Liver (tissue), 3 donors: ENCODE data around the gene GREM2.

Experiments used
- FOXA1 ChIP-seq: IDR thresholded peaks from 2 replicates; pipeline ENCODE4 v1.6.1; 2016; ENCODE audit warnings: antibody characterized with exemption
- GABPA ChIP-seq, 2 donors: IDR thresholded peaks in 1 of 2; conservative IDR thresholded peaks in 1 of 2; 2 replicates each; pipeline ENCODE4 v1.6.1; 2016; ENCODE audit warnings: antibody characterized with exemption in 2 of 2, mild to moderate bottlenecking in 1 of 2, moderate library complexity in 1 of 2
- HNF4A ChIP-seq, 2 donors: conservative IDR thresholded peaks; 2 replicates each; pipeline ENCODE4 v1.6.1; 2016; ENCODE audit warnings: antibody characterized with exemption in 2 of 2, mild to moderate bottlenecking in 2 of 2
- HNF4G ChIP-seq: IDR thresholded peaks from 2 replicates; pipeline ENCODE4 v1.6.1; 2016; ENCODE audit warnings: antibody characterized with exemption
- JUND ChIP-seq, 2 donors: IDR thresholded peaks; 2 replicates each; pipeline ENCODE4 v1.6.1; 2016; ENCODE audit warnings: antibody characterized with exemption in 2 of 2
- RAD21 ChIP-seq, 2 donors: IDR thresholded peaks; 2 replicates each; pipeline ENCODE4 v1.6.1; 2016; ENCODE audit warnings: antibody characterized with exemption in 2 of 2, mild to moderate bottlenecking in 2 of 2
- SP1 ChIP-seq: IDR thresholded peaks from 2 replicates; pipeline ENCODE4 v1.6.1; 2018; ENCODE audit warnings: antibody characterized with exemption, mild to moderate bottlenecking
- TAF1 ChIP-seq: conservative IDR thresholded peaks from 2 replicates; pipeline ENCODE4 v1.6.1; 2016; ENCODE audit warnings: antibody characterized with exemption, mild to moderate bottlenecking
- YY1 ChIP-seq: IDR thresholded peaks from 2 replicates; pipeline ENCODE4 v1.6.1; 2016; ENCODE audit warnings: antibody characterized with exemption, mild to moderate bottlenecking
- TF ChIP-seq, protein P1 (sequence below): IDR thresholded peaks from 2 replicates; pipeline ENCODE4 v1.6.1; 2016; ENCODE audit warnings: antibody characterized with exemption
- TF ChIP-seq, protein P2 (sequence below): IDR thresholded peaks from 2 replicates; pipeline ENCODE4 v1.6.1; 2016; ENCODE audit warnings: antibody characterized with exemption, mild to moderate bottlenecking
- TF ChIP-seq, protein P3 (sequence below): fragments of 150-350 bp; IDR thresholded peaks from 2 replicates; pipeline ENCODE4 v1.5.1; 2017; ENCODE audit warnings: improper control_type of control experiment, low read depth, low read length; ENCODE audit not compliant: missing input control
- TF ChIP-seq, protein P4 (sequence below): IDR thresholded peaks from 2 replicates; pipeline ENCODE4 v1.6.1; 2016; ENCODE audit warnings: antibody characterized with exemption
- TF ChIP-seq, protein P5 (sequence below): IDR thresholded peaks from 2 replicates; pipeline ENCODE4 v1.6.1; 2016; ENCODE audit warnings: antibody characterized with exemption
- donor health status: healthy.
- donor health status: healthy.

DNA sequence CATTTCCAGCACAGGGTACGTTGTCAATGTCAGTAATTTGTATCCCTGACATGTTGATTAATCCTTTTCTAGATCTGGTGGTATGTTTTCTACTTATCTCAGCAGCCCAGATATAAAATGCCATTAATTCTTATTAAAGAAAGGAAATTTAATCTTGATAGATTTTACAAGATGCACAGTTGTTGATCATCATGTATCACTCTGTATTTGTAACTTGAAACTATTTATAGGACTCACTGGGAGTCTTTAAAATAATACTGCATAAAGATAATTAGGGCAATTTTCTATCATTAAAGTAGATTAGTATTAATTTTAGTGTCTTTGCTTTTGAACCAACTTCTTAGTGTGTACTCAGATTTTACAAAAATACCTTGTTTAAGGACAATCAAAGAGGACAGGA is 84.9 kb downstream of the GREM2 start:
- TF ChIP-seq, protein P1, sequence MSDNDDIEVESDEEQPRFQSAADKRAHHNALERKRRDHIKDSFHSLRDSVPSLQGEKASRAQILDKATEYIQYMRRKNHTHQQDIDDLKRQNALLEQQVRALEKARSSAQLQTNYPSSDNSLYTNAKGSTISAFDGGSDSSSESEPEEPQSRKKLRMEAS, result no peak
- TF ChIP-seq, protein P2, sequence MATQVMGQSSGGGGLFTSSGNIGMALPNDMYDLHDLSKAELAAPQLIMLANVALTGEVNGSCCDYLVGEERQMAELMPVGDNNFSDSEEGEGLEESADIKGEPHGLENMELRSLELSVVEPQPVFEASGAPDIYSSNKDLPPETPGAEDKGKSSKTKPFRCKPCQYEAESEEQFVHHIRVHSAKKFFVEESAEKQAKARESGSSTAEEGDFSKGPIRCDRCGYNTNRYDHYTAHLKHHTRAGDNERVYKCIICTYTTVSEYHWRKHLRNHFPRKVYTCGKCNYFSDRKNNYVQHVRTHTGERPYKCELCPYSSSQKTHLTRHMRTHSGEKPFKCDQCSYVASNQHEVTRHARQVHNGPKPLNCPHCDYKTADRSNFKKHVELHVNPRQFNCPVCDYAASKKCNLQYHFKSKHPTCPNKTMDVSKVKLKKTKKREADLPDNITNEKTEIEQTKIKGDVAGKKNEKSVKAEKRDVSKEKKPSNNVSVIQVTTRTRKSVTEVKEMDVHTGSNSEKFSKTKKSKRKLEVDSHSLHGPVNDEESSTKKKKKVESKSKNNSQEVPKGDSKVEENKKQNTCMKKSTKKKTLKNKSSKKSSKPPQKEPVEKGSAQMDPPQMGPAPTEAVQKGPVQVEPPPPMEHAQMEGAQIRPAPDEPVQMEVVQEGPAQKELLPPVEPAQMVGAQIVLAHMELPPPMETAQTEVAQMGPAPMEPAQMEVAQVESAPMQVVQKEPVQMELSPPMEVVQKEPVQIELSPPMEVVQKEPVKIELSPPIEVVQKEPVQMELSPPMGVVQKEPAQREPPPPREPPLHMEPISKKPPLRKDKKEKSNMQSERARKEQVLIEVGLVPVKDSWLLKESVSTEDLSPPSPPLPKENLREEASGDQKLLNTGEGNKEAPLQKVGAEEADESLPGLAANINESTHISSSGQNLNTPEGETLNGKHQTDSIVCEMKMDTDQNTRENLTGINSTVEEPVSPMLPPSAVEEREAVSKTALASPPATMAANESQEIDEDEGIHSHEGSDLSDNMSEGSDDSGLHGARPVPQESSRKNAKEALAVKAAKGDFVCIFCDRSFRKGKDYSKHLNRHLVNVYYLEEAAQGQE, result no peak
- TF ChIP-seq, protein P3, sequence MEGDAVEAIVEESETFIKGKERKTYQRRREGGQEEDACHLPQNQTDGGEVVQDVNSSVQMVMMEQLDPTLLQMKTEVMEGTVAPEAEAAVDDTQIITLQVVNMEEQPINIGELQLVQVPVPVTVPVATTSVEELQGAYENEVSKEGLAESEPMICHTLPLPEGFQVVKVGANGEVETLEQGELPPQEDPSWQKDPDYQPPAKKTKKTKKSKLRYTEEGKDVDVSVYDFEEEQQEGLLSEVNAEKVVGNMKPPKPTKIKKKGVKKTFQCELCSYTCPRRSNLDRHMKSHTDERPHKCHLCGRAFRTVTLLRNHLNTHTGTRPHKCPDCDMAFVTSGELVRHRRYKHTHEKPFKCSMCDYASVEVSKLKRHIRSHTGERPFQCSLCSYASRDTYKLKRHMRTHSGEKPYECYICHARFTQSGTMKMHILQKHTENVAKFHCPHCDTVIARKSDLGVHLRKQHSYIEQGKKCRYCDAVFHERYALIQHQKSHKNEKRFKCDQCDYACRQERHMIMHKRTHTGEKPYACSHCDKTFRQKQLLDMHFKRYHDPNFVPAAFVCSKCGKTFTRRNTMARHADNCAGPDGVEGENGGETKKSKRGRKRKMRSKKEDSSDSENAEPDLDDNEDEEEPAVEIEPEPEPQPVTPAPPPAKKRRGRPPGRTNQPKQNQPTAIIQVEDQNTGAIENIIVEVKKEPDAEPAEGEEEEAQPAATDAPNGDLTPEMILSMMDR, result no peak
- no peak for TF ChIP-seq RAD21 (IDR thresholded peaks at IDR 0.05)
- no peak for TF ChIP-seq SP1
- no peak for TF ChIP-seq YY1
- TF ChIP-seq, protein P4, sequence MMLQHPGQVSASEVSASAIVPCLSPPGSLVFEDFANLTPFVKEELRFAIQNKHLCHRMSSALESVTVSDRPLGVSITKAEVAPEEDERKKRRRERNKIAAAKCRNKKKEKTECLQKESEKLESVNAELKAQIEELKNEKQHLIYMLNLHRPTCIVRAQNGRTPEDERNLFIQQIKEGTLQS, result no peak
- TF ChIP-seq, protein P5, sequence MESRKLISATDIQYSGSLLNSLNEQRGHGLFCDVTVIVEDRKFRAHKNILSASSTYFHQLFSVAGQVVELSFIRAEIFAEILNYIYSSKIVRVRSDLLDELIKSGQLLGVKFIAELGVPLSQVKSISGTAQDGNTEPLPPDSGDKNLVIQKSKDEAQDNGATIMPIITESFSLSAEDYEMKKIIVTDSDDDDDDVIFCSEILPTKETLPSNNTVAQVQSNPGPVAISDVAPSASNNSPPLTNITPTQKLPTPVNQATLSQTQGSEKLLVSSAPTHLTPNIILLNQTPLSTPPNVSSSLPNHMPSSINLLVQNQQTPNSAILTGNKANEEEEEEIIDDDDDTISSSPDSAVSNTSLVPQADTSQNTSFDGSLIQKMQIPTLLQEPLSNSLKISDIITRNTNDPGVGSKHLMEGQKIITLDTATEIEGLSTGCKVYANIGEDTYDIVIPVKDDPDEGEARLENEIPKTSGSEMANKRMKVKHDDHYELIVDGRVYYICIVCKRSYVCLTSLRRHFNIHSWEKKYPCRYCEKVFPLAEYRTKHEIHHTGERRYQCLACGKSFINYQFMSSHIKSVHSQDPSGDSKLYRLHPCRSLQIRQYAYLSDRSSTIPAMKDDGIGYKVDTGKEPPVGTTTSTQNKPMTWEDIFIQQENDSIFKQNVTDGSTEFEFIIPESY, result no peak
- TF ChIP-seq TAF1, result no peak
- TF ChIP-seq JUND (IDR thresholded peaks at IDR 0.05), result no peak
- no peak for TF ChIP-seq FOXA1
- TF ChIP-seq HNF4A (conservative IDR thresholded peaks at IDR 0.05), result no peak
- no peak for TF ChIP-seq HNF4G
- no peak for TF ChIP-seq GABPA (IDR thresholded peaks at IDR 0.05 in 1 of 2, conservative IDR thresholded peaks at IDR 0.05 in 1 of 2)
